Pancreas (tissue), 10 donors: ENCODE results near the gene PERM1. TPM values are rescaled to one million over a fixed set of nuclear protein-coding genes. Genes with fewer than 3 reads are reported as not detected.

Experiments used
- ATAC-seq, 4 donors: fragments of 200-7000 bp; cut with Tn5 transposase; one replicate each; pipeline versions ENCODE4 v1.8.0 to v1.9.1; 2020; ENCODE audit warnings: mild to moderate bottlenecking in 4 of 4, moderate library complexity in 4 of 4
- DNase-seq, 6 donors: peaks; one replicate each; pipeline ENCODE4 v3.0.0-alpha.2; 2020
- FAIRE-seq: peaks from 2 replicates; lab custom pipeline; 2012; peaks lifted over from hg19 to GRCh38; lab: Jason Lieb, UNC
- H3K27ac ChIP-seq, 4 donors: fragments of 200-600 bp; sonication (generic); 1 replicate in 3 of 4; 2 replicates in 1 of 4; pipeline versions ENCODE4 v1.5.0 to v1.8.0; 2020
- H3K27me3 ChIP-seq, 4 donors: fragments of 200-600 bp; one replicate each; pipeline ENCODE4 v1.8.0; 2021
- H3K36me3 ChIP-seq, 3 donors: fragments of 200-600 bp; sonication (generic) in 1 of 3; one replicate each; pipeline versions ENCODE4 v1.5.0 to v1.8.0; 2020 to 2021
- H3K4me1 ChIP-seq, 3 donors: fragments of 200-600 bp; one replicate each; pipeline ENCODE4 v1.8.0; 2021
- H3K4me3 ChIP-seq, 4 donors: fragments of 200-600 bp; sonication (generic) in 2 of 4; one replicate each; pipeline versions ENCODE4 v1.5.0 to v1.8.0; 2020 to 2021
- H3K9me3 ChIP-seq, 4 donors: fragments of 200-600 bp; one replicate each; pipeline ENCODE4 v1.8.0; 2021
- CTCF ChIP-seq, 4 donors: fragments of 200-600 bp; sonication (generic) in 3 of 4; IDR thresholded peaks; one replicate each; pipeline versions ENCODE4 v1.5.0 to v1.8.0; 2021; ENCODE audit warnings: antibody characterized with exemption in 4 of 4
- WGBS, 2 donors: extraction: QIAGEN DNeasy Blood & Tissue Kit; methylation state at CpG; one replicate each; pipeline ENCODE4 v1.1.7; 2013; 5-methylcytosine and 5-hydroxymethylcytosine counted together
- intact Hi-C, 3 donors: fragments of 100-400 bp; cut with DNase I; formaldehyde crosslinking; loops; one replicate each; pipeline versions ENCODE4 v1.11.1 to v1.14.2; 2022
- polyA plus RNA-seq, 2 donors: library from polyadenylated mRNA; stranded (reverse); fragments of 200-250 nt; gene quantifications; one replicate each; pipeline ENCODE4 v1.2.3, GENCODE V29; 2013
- total RNA-seq, 6 donors: library from RNA; stranded (reverse); fragmentation: NEBNext Ultra II Directional in 4 of 6; extraction: Animal tissue kit (Norgen Biotek cat#: 25700) in 4 of 6; gene quantifications; one replicate each; pipeline versions ENCODE4 v1.2.1 to v1.2.4, GENCODE V29; 2021 to 2023
- donor health status: healthy with polysubstance abuse.
- donor health status: DM: no; HTN: no; CAD: no; lungs with moderate emphysema.
- donor health status: DM: no; HTN: no; CAD: no.
- donor health status: control.
- donor health status: control.
- donor health status: Bipolar disorder and iron deficiency.
- donor health status: DM: yes; HTN: yes; CAD: no.
- donor health status: DM: no; HTN: no; CAD: no.
- donor health status: DM: no; HTN: no; CAD: no.
- donor health status: DM: yes; HTN: yes; CAD: no.

The PERM1 gene
- total and polyA plus RNA-seq, 8 donors = 0.04 to 0.35 (median 0.24) TPM; not detected in 4

DNA sequence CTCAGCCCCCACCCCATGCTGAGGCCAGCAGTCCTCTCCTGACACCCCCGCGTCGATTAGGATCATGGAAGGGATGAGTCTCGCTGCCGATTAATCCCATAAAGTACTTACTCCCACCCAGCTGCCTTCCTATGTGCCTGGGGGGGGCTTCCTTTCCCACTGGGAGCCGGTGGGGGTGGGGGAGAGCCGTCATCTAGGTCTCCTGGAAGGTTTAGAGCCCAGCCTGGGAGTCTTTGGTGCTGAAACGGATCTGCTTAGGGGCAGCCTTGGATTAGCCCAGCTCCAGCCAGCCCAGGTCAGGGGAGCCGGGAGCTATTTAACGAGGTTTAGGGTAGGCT, 48.3 kb downstream of the PERM1 start:
- TF ChIP-seq CTCF (IDR thresholded peaks at IDR 0.05) = no peak
- no peak overlapping the region for H3K4me3 ChIP-seq
- intact Hi-C loops = no loop called here
- WGBS, 2 donors = 16 to 33% methylated on average over 8 to 10 of the region's 10 CpGs
- DNase-seq = no peak
- H3K4me1 ChIP-seq = peaks cover 0 to 7% (median 0%) of the 10 kb centered on the region in 3 donors
- H3K36me3 ChIP-seq = no peaks in the 10 kb centered on the region
- H3K27ac ChIP-seq = no peak overlapping the region
- no peak for FAIRE-seq
- peaks cover 0 to 8% (median 1%) of the 10 kb centered on the region in 4 donors for H3K27me3 ChIP-seq
- H3K9me3 ChIP-seq = no peaks in the 10 kb centered on the region
- ATAC-seq = no peak

- Histone ChIP-seq H3K4me1 (peaks cover 0 to 7% (median 0%) of the 10 kb centered on the region in 3 donors), H3K36me3 (no peaks in the 10 kb centered on the region), H3K4me3 (no peak overlapping the region), H3K27me3 (peaks cover 0 to 6% (median 0%) of the 10 kb centered on the region in 4 donors), H3K9me3 (no peaks in the 10 kb centered on the region), H3K27ac (no peak overlapping the region)
- FAIRE-seq (no peak), DNase-seq (no peak), ATAC-seq (peak in 3 of 4 donors; percentile 3 to 60 (median 48))
- WGBS, 2 donors = 37 to 43% methylated on average over 21 to 25 of the region's 25 CpGs
- intact Hi-C loops = no loop called here
- no peak for TF ChIP-seq CTCF (IDR thresholded peaks at IDR 0.05)
Measured at GRCh38 chr1:932776-933602, 48.9 kb downstream of the PERM1 start.

- ATAC-seq (no peak), DNase-seq (no peak), FAIRE-seq (no peak)
- peaks cover 0 to 7% (median 0%) of the 10 kb centered on the region in 3 donors for H3K4me1 ChIP-seq
- H3K4me3 ChIP-seq = no peak overlapping the region
- H3K27ac ChIP-seq = no peak overlapping the region
- no peaks in the 10 kb centered on the region for H3K36me3 ChIP-seq
- WGBS, 2 donors = 51 to 63% methylated on average over 16 of the region's 16 CpGs
- intact Hi-C loops = no loop called here
- peaks cover 0 to 6% (median 3%) of the 10 kb centered on the region in 4 donors for H3K27me3 ChIP-seq
- H3K9me3 ChIP-seq = no peaks in the 10 kb centered on the region
- TF ChIP-seq CTCF (IDR thresholded peaks at IDR 0.05) = no peak
Measured at GRCh38 chr1:932173-932510, 49.8 kb downstream of the PERM1 start.

DNA sequence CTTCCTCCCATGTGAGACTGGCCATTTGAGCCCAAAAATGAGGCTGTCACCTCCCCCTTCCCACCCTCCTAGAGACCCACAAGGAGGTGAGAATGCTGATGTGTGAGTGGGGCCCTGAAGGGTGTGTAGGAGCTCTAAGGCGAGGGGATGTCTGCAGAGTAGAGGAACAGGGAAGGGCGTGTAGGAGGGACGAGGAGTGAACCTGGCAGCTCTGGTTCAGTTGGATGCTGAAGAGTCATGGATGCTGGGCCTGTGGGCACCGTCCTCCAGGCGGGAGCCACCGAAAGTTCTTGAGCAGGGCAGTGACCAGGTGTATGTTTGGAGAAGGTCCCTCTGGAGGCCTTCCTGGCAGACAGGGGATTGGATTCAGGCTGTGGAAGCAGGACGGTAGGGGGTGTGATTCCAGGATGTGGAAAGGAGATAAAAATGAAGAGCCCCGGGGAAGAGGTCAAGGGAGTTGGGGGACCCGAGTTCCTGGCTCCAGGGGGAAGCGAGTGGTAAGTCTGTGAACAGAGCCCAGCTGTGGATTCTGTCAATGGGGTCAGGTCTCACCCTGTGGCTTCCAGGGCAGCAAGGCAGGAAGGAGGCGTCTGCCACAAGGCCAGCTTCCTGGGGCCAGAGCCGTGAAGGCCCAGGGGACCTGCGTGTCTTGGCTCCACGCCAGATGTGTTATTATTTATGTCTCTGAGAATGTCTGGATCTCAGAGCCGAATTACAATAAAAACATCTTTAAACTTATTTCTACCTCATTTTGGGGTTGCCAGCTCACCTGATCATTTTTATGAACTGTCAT, 50.3 kb downstream of the PERM1 start:
- peaks cover 0 to 10% (median 3%) of the 10 kb centered on the region in 4 donors for H3K27me3 ChIP-seq
- no peak for FAIRE-seq
- WGBS, 2 donors = 44 to 48% methylated on average over 15 of the region's 15 CpGs
- H3K9me3 ChIP-seq = no peaks in the 10 kb centered on the region
- ATAC-seq = no peak
- DNase-seq = no peak
- H3K27ac ChIP-seq = no peak overlapping the region
- H3K4me3 ChIP-seq = no peak overlapping the region
- no peak for TF ChIP-seq CTCF (IDR thresholded peaks at IDR 0.05)
- no peaks in the 10 kb centered on the region for H3K36me3 ChIP-seq
- intact Hi-C loops = no loop called here
- peaks cover 0 to 7% (median 0%) of the 10 kb centered on the region in 3 donors for H3K4me1 ChIP-seq
